ENCODE data around the gene ZCCHC9.
"Not testable (repeated sequence)": the region's sequence is repeated elsewhere in the genome, so short reads cannot be mapped to it uniquely, and the experiment has no call there.

Gene ZCCHC9

DNA sequence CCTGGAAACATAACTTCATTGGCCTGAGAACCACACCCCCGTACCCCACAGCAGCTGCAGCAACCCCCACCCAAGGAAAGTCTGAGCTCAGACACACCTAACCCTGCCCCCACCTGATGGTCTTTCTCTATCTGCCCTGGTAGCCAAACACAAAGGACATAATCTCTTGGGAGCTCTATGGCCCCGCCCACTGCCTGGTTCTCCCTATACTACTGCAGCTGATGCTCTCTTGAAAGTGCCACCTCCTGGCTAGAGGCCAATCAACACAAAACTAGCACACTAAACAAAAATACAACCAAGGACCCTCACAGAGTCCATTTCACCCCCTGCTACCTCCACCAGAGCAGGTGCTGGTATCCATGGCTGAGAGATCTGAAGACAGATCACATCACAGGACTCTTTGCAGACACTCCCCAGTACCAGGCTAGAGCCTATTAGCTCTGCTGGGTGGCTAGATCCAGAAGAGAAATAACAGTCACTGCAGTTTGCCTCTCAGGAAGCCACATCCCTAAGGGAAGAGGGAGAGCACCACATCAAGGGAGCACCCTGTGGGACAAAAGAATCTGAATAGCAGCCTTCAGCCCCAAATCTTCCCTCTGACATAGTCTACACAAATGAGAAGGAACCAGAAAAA, 30.9 kb upstream of the ZCCHC9 start:
- H3K4me3 ChIP-seq (ENCODE audit: low read depth in 1 of 2, low read length in 2 of 2); H3K36me3 ChIP-seq (ENCODE audit: control insufficient read depth in 1 of 2, insufficient read depth in 2 of 2, low read length in 2 of 2); H3K27ac ChIP-seq (ENCODE audit: low read length); H3K27me3 ChIP-seq (ENCODE audit: low read depth, low read length); H3K4me1 ChIP-seq (ENCODE audit: control insufficient read depth in 1 of 2, insufficient read depth in 2 of 2, low read length in 2 of 2): not testable (repeated sequence)
- peaks cover 0 to 10% of the 10 kb centered on the region in 2 donors for H3K9me3 ChIP-seq (ENCODE audit: control insufficient read depth in 1 of 2, low read length in 2 of 2)

DNA sequence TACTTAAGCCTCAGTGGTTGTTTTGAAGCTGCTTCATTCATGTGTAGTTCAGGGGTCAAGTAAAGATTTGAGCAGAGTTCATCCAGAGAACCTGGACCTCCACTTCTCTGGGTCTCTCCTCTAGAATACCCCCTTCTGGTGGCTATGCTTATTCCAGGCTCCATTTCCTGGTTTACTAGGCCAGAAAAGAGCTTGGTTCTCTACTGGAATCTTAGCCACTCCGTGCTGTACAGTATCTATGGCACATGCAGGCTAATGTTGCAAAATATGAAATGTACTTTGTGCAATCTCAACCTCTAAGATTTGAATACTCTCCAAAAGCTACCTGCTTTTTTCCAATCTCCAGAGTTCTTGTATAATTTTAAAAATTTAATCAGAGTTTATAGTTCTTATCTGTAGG, 17.4 kb upstream of the ZCCHC9 start:
- Histone ChIP-seq H3K36me3 (ENCODE audit: control insufficient read depth in 1 of 2, insufficient read depth in 2 of 2, low read length in 2 of 2) (no peaks in the 10 kb centered on the region), H3K4me3 (ENCODE audit: low read depth in 1 of 2, low read length in 2 of 2) (no peak overlapping the region), H3K9me3 (ENCODE audit: control insufficient read depth in 1 of 2, low read length in 2 of 2) (no peaks in the 10 kb centered on the region), H3K27me3 (ENCODE audit: low read depth, low read length) (no peaks in the 10 kb centered on the region), H3K27ac (ENCODE audit: low read length) (no peak overlapping the region), H3K4me1 (ENCODE audit: control insufficient read depth in 1 of 2, insufficient read depth in 2 of 2, low read length in 2 of 2) (no peaks in the 10 kb centered on the region)

DNA sequence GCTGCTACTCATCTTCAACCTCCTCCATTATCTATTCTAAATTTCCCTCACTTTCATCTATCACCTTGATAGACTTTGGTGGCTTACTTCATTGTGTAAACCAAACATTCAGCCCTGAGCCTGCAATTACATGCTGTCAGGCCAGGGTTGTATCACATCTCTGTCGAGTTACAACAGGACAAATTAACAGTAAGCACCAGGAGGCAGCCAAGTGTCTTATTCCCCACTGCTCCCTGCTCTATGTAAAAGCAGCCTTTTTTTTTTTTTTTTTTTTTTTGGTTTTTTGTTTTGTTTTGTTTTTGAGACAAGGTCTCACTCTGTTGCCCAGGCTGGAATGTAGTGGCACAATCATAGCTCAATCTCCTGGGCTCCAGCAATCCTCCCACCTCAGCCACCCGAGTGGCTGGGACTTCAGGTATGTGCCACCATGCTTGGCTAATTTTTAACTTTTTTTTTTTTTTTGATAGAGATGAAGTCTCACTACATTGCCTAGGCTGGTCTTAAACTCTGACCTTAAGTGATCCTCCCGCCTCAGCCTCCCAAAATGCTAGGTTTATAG, 15.2 kb upstream of the ZCCHC9 start:
- Histone ChIP-seq H3K27me3 (ENCODE audit: low read depth, low read length) (no peaks in the 10 kb centered on the region), H3K27ac (ENCODE audit: low read length) (no peak overlapping the region), H3K9me3 (ENCODE audit: control insufficient read depth in 1 of 2, low read length in 2 of 2) (no peaks in the 10 kb centered on the region), H3K36me3 (ENCODE audit: control insufficient read depth in 1 of 2, insufficient read depth in 2 of 2, low read length in 2 of 2) (no peaks in the 10 kb centered on the region), H3K4me1 (ENCODE audit: control insufficient read depth in 1 of 2, insufficient read depth in 2 of 2, low read length in 2 of 2) (no peaks in the 10 kb centered on the region), H3K4me3 (ENCODE audit: low read depth in 1 of 2, low read length in 2 of 2) (no peak overlapping the region)

DNA sequence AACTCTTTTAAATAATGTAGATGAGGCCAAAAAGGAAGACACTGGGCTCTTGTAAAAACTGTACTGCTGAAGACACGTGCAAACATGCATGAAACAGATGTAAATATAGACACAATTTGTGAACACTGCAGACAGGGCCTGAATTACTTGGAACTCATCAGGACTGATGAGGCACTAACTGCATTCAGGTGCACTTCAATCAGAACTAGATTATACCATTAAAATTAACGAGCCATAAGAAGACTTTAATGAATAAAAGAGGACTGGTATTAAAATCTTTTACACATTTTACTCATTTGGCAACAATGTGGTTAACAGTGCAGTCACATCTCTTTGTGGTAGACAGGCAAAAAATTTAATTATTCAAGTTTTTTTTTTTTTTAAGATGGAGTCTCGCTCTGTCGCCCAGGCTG, 13.4 kb upstream of the ZCCHC9 start:
- Histone ChIP-seq H3K36me3 (ENCODE audit: control insufficient read depth in 1 of 2, insufficient read depth in 2 of 2, low read length in 2 of 2) (peaks cover 0 to 5% of the 10 kb centered on the region in 2 donors), H3K4me3 (ENCODE audit: low read depth in 1 of 2, low read length in 2 of 2) (no peak overlapping the region), H3K4me1 (ENCODE audit: control insufficient read depth in 1 of 2, insufficient read depth in 2 of 2, low read length in 2 of 2) (no peaks in the 10 kb centered on the region), H3K27ac (ENCODE audit: low read length) (no peak overlapping the region), H3K27me3 (ENCODE audit: low read depth, low read length) (no peaks in the 10 kb centered on the region), H3K9me3 (ENCODE audit: control insufficient read depth in 1 of 2, low read length in 2 of 2) (peaks cover 3 to 9% of the 10 kb centered on the region in 2 donors)

DNA sequence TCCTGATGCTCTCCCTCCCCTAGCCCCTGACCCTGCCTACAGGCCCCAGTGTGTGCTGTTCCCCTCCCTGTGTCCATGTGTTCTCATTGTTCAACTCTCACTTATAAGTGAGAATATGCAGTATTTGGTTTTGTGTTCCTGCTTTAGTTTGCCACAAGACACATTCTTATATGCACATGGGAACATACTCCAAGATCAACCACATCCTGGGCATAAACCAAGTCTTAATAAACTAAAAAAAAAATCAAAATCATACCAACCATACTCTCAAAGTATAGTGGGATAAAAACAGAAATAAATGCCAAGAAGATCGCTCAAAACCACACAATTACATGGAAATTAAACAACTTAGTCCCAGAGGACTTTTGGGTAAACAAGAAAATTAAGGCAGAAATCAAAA, 11.2 kb upstream of the ZCCHC9 start:
- H3K27me3 ChIP-seq (ENCODE audit: low read depth, low read length): no peaks in the 10 kb centered on the region
- no peaks in the 10 kb centered on the region for H3K4me1 ChIP-seq (ENCODE audit: control insufficient read depth in 1 of 2, insufficient read depth in 2 of 2, low read length in 2 of 2)
- no peak overlapping the region for H3K4me3 ChIP-seq (ENCODE audit: low read depth in 1 of 2, low read length in 2 of 2)
- peaks cover 0 to 5% of the 10 kb centered on the region in 2 donors for H3K36me3 ChIP-seq (ENCODE audit: control insufficient read depth in 1 of 2, insufficient read depth in 2 of 2, low read length in 2 of 2)
- H3K9me3 ChIP-seq (ENCODE audit: control insufficient read depth in 1 of 2, low read length in 2 of 2): peaks cover 3 to 9% of the 10 kb centered on the region in 2 donors
- H3K27ac ChIP-seq (ENCODE audit: low read length): no peak overlapping the region

DNA sequence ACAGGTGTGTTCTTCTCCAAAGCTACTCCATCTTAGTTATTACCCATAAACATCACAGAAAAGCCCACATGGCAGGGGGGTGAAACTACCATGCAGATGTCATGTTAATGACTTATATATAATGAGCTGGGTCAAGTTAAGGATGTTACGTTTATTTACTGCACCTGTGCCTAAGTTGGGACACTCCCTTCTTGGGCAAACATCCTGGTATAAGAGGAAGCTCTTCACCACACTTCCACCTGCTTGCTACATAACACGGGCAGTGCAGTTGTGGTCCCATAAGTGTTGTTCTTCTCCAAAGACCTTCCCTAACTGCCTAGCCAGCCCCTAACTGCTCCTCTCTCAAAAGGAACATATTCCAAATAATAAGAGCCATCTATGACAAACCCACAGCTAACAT, 9.3 kb upstream of the ZCCHC9 start:
- Histone ChIP-seq H3K4me1 (ENCODE audit: control insufficient read depth in 1 of 2, insufficient read depth in 2 of 2, low read length in 2 of 2) (no peaks in the 10 kb centered on the region), H3K36me3 (ENCODE audit: control insufficient read depth in 1 of 2, insufficient read depth in 2 of 2, low read length in 2 of 2) (peaks cover 0 to 5% of the 10 kb centered on the region in 2 donors), H3K27ac (ENCODE audit: low read length) (no peak overlapping the region), H3K27me3 (ENCODE audit: low read depth, low read length) (no peaks in the 10 kb centered on the region), H3K4me3 (ENCODE audit: low read depth in 1 of 2, low read length in 2 of 2) (no peak overlapping the region), H3K9me3 (ENCODE audit: control insufficient read depth in 1 of 2, low read length in 2 of 2) (peaks cover 3 to 9% of the 10 kb centered on the region in 2 donors)

DNA sequence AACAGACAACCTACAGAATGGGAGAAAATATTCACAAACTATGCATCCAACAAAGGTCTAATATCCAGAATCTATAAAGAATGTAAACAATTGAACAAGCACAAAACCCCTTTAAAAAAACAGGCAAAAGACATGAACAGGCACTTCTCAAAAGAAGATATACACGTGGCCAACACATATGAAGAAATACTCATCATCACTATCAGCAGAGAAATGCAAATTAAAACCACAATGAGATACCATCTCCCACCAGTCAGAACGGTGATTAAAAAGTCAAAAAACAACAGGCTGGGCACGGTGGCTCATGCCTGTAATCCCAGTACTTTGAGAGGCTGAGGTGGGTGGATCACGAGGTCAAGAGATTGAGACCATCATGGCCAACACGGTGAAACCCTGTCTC, 7.4 kb upstream of the ZCCHC9 start:
- not testable (repeated sequence) for H3K9me3 ChIP-seq (ENCODE audit: control insufficient read depth in 1 of 2, low read length in 2 of 2); H3K27ac ChIP-seq (ENCODE audit: low read length); H3K4me3 ChIP-seq (ENCODE audit: low read depth in 1 of 2, low read length in 2 of 2); H3K4me1 ChIP-seq (ENCODE audit: control insufficient read depth in 1 of 2, insufficient read depth in 2 of 2, low read length in 2 of 2); H3K27me3 ChIP-seq (ENCODE audit: low read depth, low read length); H3K36me3 ChIP-seq (ENCODE audit: control insufficient read depth in 1 of 2, insufficient read depth in 2 of 2, low read length in 2 of 2)

DNA sequence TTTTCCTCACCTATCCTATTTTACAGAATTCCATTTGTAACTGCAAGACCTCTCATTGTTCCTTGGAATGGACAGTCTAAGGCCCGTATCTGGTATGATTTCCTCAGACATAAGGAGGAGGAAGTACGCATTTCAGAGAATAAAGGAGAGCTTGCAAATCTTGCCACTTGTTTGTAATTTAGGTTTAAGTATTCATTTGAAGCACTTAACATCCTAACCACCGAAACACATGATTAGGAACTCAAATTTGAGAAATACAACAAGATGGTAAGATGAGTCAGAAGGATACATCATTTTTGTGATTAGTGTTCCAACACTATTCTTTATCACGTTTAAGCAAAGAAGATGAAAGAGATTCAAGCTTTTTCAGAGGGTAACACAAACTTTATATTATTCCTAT, 3.9 kb upstream of the ZCCHC9 start:
- Histone ChIP-seq H3K36me3 (ENCODE audit: control insufficient read depth in 1 of 2, insufficient read depth in 2 of 2, low read length in 2 of 2) (peaks cover 0 to under 1% of the 10 kb centered on the region in 2 donors), H3K27ac (ENCODE audit: low read length) (no peak overlapping the region), H3K4me1 (ENCODE audit: control insufficient read depth in 1 of 2, insufficient read depth in 2 of 2, low read length in 2 of 2) (peaks cover 6 to 13% of the 10 kb centered on the region in 2 donors), H3K27me3 (ENCODE audit: low read depth, low read length) (no peaks in the 10 kb centered on the region), H3K4me3 (ENCODE audit: low read depth in 1 of 2, low read length in 2 of 2) (no peak overlapping the region), H3K9me3 (ENCODE audit: control insufficient read depth in 1 of 2, low read length in 2 of 2) (peaks cover 0 to under 1% of the 10 kb centered on the region in 2 donors)

DNA sequence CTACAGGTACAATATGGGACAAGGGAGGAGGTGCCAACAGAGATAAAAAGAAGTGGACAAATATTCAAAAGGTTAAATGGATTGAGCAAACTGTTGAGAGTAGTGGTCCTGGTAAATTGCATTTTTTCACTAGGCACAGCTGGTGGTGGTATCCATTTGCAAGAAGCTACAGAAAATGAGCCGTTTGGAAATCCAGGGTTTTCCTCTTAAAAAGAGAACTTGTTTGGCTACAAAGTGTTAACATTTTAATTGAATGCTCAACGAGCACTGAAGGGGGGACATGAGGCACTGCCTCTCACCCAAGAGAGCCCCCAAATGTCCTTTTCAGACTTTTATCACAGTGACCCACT, 491 bp upstream of the ZCCHC9 start:
- Histone ChIP-seq H3K4me3 (ENCODE audit: low read depth in 1 of 2, low read length in 2 of 2) (peak overlapping the region; percentile 89 to 91), H3K9me3 (ENCODE audit: control insufficient read depth in 1 of 2, low read length in 2 of 2) (no peaks in the 10 kb centered on the region), H3K27me3 (ENCODE audit: low read depth, low read length) (no peaks in the 10 kb centered on the region), H3K27ac (ENCODE audit: low read length) (peak overlapping the region; percentile 84), H3K4me1 (ENCODE audit: control insufficient read depth in 1 of 2, insufficient read depth in 2 of 2, low read length in 2 of 2) (peaks cover 6 to 13% of the 10 kb centered on the region in 2 donors), H3K36me3 (ENCODE audit: control insufficient read depth in 1 of 2, insufficient read depth in 2 of 2, low read length in 2 of 2) (peaks cover 0 to 7% of the 10 kb centered on the region in 2 donors)

DNA sequence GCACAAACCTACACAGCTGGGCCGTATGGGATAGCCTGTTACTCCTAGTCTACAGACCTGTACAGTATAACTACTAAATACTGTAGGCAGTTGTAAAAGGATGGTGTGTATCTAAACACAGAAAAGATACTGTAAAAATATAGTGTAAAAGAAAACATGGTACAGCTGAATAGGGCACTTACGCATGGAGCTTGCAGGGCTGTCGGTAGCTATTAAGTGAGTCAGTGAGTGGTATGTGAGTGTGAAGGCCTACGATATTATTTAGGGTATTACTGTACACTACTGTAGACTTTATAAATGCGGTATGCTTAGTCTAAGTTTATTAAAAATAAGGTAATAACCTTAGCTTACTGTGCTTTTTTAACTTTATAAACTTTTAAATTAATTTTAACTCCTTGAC, 1.2 kb downstream of the ZCCHC9 start:
- Histone ChIP-seq H3K36me3 (ENCODE audit: control insufficient read depth in 1 of 2, insufficient read depth in 2 of 2, low read length in 2 of 2) (peaks cover 0 to 7% of the 10 kb centered on the region in 2 donors), H3K27me3 (ENCODE audit: low read depth, low read length) (no peaks in the 10 kb centered on the region), H3K4me3 (ENCODE audit: low read depth in 1 of 2, low read length in 2 of 2) (peak overlapping the region; percentile 89 to 91), H3K4me1 (ENCODE audit: control insufficient read depth in 1 of 2, insufficient read depth in 2 of 2, low read length in 2 of 2) (peaks cover 6 to 13% of the 10 kb centered on the region in 2 donors), H3K9me3 (ENCODE audit: control insufficient read depth in 1 of 2, low read length in 2 of 2) (no peaks in the 10 kb centered on the region), H3K27ac (ENCODE audit: low read length) (no peak overlapping the region)

DNA sequence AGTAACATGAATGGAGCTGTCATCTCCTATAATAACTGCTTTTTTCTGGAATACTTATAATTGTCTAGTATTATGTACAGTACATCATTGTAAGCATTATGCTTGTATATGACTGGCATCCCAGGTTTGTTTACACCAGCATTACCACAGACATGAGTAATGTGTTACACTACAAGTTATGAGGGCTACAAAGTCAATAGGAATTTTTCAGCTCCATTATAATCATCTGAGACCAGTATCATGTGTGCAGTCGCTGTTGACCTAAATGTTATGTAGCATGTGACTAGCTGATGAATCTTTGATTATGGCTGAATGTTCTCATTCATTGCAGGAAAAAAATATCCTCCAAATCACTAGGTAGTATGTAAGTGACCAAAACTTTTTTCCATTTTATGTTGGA, 2.2 kb downstream of the ZCCHC9 start:
- Histone ChIP-seq H3K4me1 (ENCODE audit: control insufficient read depth in 1 of 2, insufficient read depth in 2 of 2, low read length in 2 of 2) (peaks cover 6 to 13% of the 10 kb centered on the region in 2 donors), H3K27ac (ENCODE audit: low read length) (no peak overlapping the region), H3K36me3 (ENCODE audit: control insufficient read depth in 1 of 2, insufficient read depth in 2 of 2, low read length in 2 of 2) (peaks cover 0 to 7% of the 10 kb centered on the region in 2 donors), H3K9me3 (ENCODE audit: control insufficient read depth in 1 of 2, low read length in 2 of 2) (no peaks in the 10 kb centered on the region), H3K4me3 (ENCODE audit: low read depth in 1 of 2, low read length in 2 of 2) (no peak overlapping the region), H3K27me3 (ENCODE audit: low read depth, low read length) (no peaks in the 10 kb centered on the region)

DNA sequence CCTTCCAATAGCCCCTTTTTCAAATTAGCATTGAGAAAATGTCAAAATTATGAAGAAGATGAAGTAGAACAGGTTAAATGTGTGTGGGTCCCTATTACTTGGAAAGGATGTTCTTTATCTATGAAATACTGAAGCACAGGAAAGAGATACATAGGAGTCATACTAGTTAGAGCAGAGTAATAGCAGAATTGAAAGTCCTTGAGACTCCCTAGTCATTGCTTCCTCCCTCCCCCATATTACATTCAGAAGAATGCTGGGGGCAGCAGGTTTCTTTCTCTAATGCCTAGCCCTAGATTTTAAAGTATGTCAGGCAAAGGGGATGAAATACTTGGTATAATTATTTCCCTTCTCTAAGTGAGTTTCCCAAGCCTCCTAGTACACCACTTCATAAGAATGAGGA, 4.4 kb downstream of the ZCCHC9 start:
- Histone ChIP-seq H3K9me3 (ENCODE audit: control insufficient read depth in 1 of 2, low read length in 2 of 2) (no peaks in the 10 kb centered on the region), H3K4me3 (ENCODE audit: low read depth in 1 of 2, low read length in 2 of 2) (no peak overlapping the region)

More for the DNA sequence above, 4.4 kb downstream of the ZCCHC9 start:
- Histone ChIP-seq H3K4me1 (ENCODE audit: control insufficient read depth in 1 of 2, insufficient read depth in 2 of 2, low read length in 2 of 2) (peaks cover 0 to 1% of the 10 kb centered on the region in 2 donors), H3K27me3 (ENCODE audit: low read depth, low read length) (no peaks in the 10 kb centered on the region), H3K27ac (ENCODE audit: low read length) (no peak overlapping the region), H3K36me3 (ENCODE audit: control insufficient read depth in 1 of 2, insufficient read depth in 2 of 2, low read length in 2 of 2) (peaks cover 8 to 16% of the 10 kb centered on the region in 2 donors)
